ENCODE data around the gene ADARB2. TPM values are rescaled to one million over a fixed set of nuclear protein-coding genes. Genes with fewer than 3 reads are reported as not detected.
A peak's percentile ranks its signal among the peaks of the same experiment; 100 is the strongest.

The ADARB2 gene
- total and polyA plus RNA-seq, 5 donors from 2014 or later = 0.27 to 2.9 (median 0.69) TPM; not detected in 1

DNA sequence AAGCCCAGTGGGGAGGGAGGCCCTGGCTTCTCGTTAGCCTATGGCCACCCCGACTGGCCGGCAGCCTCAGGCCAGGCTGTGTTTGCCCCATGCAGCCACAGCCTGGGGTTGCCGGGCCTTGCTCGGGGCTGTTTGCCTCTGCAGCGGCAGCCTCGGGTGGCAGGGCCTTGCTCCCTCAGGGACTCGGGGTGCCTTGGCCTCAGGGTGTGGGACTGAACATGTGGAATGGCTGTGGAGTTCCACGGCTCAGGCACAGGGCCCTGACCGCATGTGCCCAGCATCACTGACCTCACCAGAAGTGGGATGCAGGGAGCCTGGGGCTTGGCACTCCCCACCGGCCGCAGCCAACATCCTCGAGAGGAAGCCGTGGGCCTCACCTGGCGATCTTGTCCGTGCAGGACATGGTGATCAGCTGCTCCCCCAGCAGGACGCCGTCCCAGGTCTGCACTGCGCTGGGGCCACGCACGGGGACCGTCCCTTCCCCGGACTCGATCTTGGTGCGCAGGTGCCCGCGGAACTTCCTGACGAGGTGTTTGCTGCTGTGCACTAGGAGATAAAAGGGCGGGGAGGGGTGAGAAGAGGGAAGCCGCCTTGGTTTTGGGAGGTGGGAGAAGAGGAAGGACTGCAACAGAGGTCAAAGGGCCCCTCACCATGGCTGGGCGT, 520.6 kb downstream of the ADARB2 start:
- no peaks in the 10 kb centered on the region for H3K4me1 ChIP-seq (ENCODE audit: control insufficient read depth, insufficient read depth, low read length, poor library complexity, severe bottlenecking)
- Mint-ChIP-seq H3K27me3 (no peaks in the 10 kb centered on the region), H3K27ac (no peak overlapping the region), H3K36me3 (no peaks in the 10 kb centered on the region), H3K9me3 (peaks cover 0 to 1% (median 0%) of the 10 kb centered on the region in 7 donors), H3K4me1 (no peaks in the 10 kb centered on the region), H3K4me3 (no peak overlapping the region)
- DNase-seq = no peak
- H3K27me3 ChIP-seq (ENCODE audit: control insufficient read depth, insufficient read depth, low read length) = no peaks in the 10 kb centered on the region
- H3K36me3 ChIP-seq (ENCODE audit: control insufficient read depth, insufficient read depth, low read length) = no peaks in the 10 kb centered on the region
- no peak overlapping the region for H3K27ac ChIP-seq (ENCODE audit: insufficient read depth, low read length, poor library complexity, severe bottlenecking)
- H3K9me3 ChIP-seq (ENCODE audit: control insufficient read depth in 2 of 2, low read length in 2 of 2) = no peaks in the 10 kb centered on the region
- no peak overlapping the region for H3K4me3 ChIP-seq (ENCODE audit: low read depth, low read length)
- no peak for ATAC-seq (ENCODE audit: low read depth in 2 of 2)

DNA sequence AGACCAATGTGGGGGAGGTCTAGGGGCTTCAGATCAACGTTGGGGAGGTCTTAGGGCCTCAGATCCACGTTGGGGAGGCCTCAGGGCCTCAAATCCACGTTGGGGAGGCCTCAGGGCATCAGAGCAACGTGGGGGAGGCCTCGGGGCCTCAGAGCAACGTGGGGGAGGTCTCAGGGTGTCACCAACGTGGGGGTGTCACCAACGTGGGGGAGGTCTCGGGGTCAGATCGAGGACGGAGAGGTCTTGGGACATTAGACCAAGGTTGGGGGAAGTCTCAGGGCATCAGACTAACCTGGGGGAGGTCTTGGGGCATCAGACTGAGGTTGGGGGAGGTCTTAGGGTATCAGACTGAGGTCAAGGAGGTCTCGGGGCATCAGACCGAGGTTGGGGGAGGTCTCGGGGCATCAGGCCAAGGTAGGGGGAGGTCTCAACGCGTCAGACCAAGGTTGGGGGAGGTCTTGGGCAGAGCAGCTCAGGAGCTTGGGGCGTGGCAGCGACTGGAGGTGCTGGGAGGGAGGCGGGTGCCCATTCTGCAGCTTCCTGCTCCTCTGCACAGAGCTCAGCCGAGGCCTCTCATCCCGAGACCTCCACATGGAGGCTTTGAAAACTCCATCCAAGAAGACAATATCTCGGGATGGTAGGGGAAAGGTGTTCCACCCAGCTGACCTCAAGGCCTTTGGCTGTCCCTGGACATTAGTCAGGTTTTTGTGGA, 521.3 kb downstream of the ADARB2 start:
- Histone ChIP-seq H3K27ac (ENCODE audit: insufficient read depth, low read length, poor library complexity, severe bottlenecking) (no peak overlapping the region), H3K9me3 (ENCODE audit: control insufficient read depth in 2 of 2, low read length in 2 of 2) (no peaks in the 10 kb centered on the region), H3K4me1 (ENCODE audit: control insufficient read depth, insufficient read depth, low read length, poor library complexity, severe bottlenecking) (no peaks in the 10 kb centered on the region), H3K36me3 (ENCODE audit: control insufficient read depth, insufficient read depth, low read length) (no peaks in the 10 kb centered on the region), H3K4me3 (ENCODE audit: low read depth, low read length) (no peak overlapping the region), H3K27me3 (ENCODE audit: control insufficient read depth, insufficient read depth, low read length) (no peaks in the 10 kb centered on the region)
- Mint-ChIP-seq H3K36me3 (no peaks in the 10 kb centered on the region), H3K9me3 (peaks cover 0 to 1% (median 0%) of the 10 kb centered on the region in 7 donors), H3K4me1 (no peaks in the 10 kb centered on the region), H3K4me3 (no peak overlapping the region), H3K27me3 (no peaks in the 10 kb centered on the region), H3K27ac (no peak overlapping the region)
- DNase-seq (no peak), ATAC-seq (ENCODE audit: low read depth in 2 of 2) (no peak)

DNA sequence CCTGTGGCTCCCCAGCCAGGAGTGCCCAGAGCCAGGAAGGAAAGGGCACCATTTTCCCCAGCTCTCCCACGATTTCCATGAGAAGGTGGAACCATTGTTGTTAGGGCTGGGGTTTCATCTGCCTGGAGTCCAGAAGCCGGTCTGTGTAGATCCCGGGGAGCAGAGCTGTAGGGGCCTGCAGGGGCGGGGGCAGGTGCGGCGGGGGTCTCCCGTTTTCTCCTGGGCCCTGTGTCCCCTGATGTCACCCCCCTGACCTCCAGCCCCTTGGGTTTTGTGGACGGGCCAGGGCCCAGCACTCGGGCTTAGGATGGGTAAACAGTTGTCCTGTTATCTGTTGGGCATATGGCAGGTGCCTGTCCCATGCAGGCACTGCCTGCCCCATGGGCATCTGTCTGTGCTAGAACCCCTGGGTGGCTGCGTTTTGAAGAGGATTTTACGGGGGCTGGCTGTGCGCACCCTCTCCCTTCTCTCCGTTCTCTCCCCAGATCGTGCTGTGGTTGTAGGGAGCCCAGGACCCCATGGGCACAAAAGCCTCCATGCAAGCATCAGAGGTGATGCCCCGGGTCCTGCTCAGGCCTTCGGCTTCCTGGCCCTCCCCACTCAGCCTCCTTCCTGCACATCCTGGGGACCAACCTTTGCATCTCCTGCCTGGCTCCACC, 522.3 kb downstream of the ADARB2 start:
- Histone ChIP-seq H3K4me1 (ENCODE audit: control insufficient read depth, insufficient read depth, low read length, poor library complexity, severe bottlenecking) (no peaks in the 10 kb centered on the region), H3K4me3 (ENCODE audit: low read depth, low read length) (no peak overlapping the region), H3K36me3 (ENCODE audit: control insufficient read depth, insufficient read depth, low read length) (no peaks in the 10 kb centered on the region), H3K27ac (ENCODE audit: insufficient read depth, low read length, poor library complexity, severe bottlenecking) (no peak overlapping the region), H3K27me3 (ENCODE audit: control insufficient read depth, insufficient read depth, low read length) (no peaks in the 10 kb centered on the region), H3K9me3 (ENCODE audit: control insufficient read depth in 2 of 2, low read length in 2 of 2) (no peaks in the 10 kb centered on the region)
- H3K4me3 Mint-ChIP-seq = no peak overlapping the region
- ATAC-seq (ENCODE audit: low read depth in 2 of 2) = no peak
- no peak for DNase-seq
- no peaks in the 10 kb centered on the region for H3K27me3 Mint-ChIP-seq
- H3K9me3 Mint-ChIP-seq = peaks cover 0 to 1% (median 0%) of the 10 kb centered on the region in 7 donors
- no peaks in the 10 kb centered on the region for H3K36me3 Mint-ChIP-seq
- no peaks in the 10 kb centered on the region for H3K4me1 Mint-ChIP-seq
- H3K27ac Mint-ChIP-seq = no peak overlapping the region

DNA sequence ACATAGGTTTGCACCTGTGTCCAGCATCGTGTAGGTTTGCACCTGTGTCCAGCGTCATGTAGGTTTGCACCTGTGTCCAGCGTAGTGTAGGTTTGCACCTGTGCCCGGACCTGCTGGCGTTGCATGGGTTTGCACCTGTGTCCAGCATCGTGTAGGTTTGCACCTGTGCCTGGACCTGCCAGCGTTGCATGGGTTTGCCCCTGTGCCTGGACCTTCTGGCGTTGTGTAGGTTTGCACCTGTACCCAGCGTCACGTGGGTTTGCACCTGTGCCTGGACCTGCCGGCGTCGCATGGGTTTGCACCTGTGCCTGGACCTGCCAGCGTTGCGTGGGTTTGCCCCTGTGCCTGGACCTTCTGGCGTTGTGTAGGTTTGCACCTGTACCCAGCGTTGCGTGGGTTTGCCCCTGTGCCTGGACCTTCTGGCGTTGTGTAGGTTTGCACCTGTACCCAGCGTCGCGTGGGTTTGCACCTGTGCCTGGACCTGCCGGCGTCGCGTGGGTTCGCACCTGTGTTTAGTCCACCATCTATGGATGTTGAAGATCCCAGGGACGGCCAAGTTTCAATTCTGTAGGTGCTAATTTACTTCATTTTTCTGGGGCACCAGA, 523.2 kb downstream of the ADARB2 start:
- H3K27ac Mint-ChIP-seq = no peak overlapping the region
- DNase-seq (no peak), ATAC-seq (ENCODE audit: low read depth in 2 of 2) (no peak)
- H3K4me3 Mint-ChIP-seq = no peak overlapping the region
- no peaks in the 10 kb centered on the region for H3K4me1 Mint-ChIP-seq
- no peaks in the 10 kb centered on the region for H3K36me3 Mint-ChIP-seq
- H3K27me3 Mint-ChIP-seq = no peaks in the 10 kb centered on the region
- Histone ChIP-seq H3K4me1 (ENCODE audit: control insufficient read depth, insufficient read depth, low read length, poor library complexity, severe bottlenecking) (no peaks in the 10 kb centered on the region), H3K27ac (ENCODE audit: insufficient read depth, low read length, poor library complexity, severe bottlenecking) (no peak overlapping the region), H3K4me3 (ENCODE audit: low read depth, low read length) (no peak overlapping the region), H3K9me3 (ENCODE audit: control insufficient read depth in 2 of 2, low read length in 2 of 2) (no peaks in the 10 kb centered on the region), H3K36me3 (ENCODE audit: control insufficient read depth, insufficient read depth, low read length) (no peaks in the 10 kb centered on the region), H3K27me3 (ENCODE audit: control insufficient read depth, insufficient read depth, low read length) (no peaks in the 10 kb centered on the region)
- peaks cover 0 to 1% (median 0%) of the 10 kb centered on the region in 7 donors for H3K9me3 Mint-ChIP-seq

DNA sequence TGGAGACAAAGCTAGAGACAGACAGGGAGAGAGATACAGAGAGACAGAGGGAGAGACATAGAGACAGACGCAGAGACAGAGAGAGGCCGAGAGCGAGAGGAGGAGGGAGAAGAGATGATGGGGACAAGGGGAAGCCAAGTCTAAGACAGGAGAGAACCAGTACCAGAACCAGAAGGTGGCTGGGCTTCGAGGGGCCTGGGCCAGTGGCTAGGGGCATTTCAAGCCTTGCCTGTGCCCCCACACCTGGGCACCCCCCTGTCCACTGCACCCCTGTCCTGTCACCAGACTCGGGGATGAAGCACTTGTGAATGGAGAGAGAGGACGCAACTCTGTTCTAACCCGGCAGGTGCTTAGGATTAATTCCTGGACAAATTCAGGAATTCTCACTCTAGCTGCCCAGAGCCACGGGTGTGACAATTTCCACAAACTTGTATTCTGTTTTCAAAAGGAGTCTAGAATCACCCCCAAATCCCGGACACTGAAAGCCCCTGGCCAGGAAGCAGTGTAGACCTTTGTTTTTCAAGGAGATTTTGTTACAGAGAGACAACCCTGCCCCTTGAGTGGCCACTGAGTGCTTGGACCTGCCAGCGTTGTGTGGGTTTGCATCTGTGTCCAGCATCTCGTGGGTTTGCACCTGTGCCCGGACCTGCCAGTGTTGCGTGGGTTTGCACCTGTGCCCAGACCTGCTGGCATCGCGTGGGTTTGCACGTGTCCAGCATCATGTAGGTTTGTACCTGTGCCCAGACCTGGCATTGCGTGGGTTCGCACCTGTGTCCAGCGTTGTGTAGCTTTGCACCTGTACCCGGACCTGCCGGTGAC, 523.9 kb downstream of the ADARB2 start:
- Mint-ChIP-seq H3K9me3 (no peaks in the 10 kb centered on the region), H3K27ac (peak overlapping the region in 1 of 3 donors; percentile 90), H3K4me1 (no peaks in the 10 kb centered on the region), H3K36me3 (no peaks in the 10 kb centered on the region), H3K4me3 (no peak overlapping the region), H3K27me3 (no peaks in the 10 kb centered on the region)
- Histone ChIP-seq H3K27ac (ENCODE audit: insufficient read depth, low read length, poor library complexity, severe bottlenecking) (no peak overlapping the region), H3K27me3 (ENCODE audit: control insufficient read depth, insufficient read depth, low read length) (no peaks in the 10 kb centered on the region), H3K36me3 (ENCODE audit: control insufficient read depth, insufficient read depth, low read length) (no peaks in the 10 kb centered on the region), H3K9me3 (ENCODE audit: control insufficient read depth in 2 of 2, low read length in 2 of 2) (no peaks in the 10 kb centered on the region), H3K4me3 (ENCODE audit: low read depth, low read length) (no peak overlapping the region), H3K4me1 (ENCODE audit: control insufficient read depth, insufficient read depth, low read length, poor library complexity, severe bottlenecking) (no peaks in the 10 kb centered on the region)
- ATAC-seq (ENCODE audit: low read depth in 2 of 2) (no peak), DNase-seq (no peak)

- Mint-ChIP-seq H3K4me1 (no peaks in the 10 kb centered on the region), H3K4me3 (no peak overlapping the region), H3K9me3 (no peaks in the 10 kb centered on the region), H3K27ac (no peak overlapping the region), H3K27me3 (no peaks in the 10 kb centered on the region), H3K36me3 (no peaks in the 10 kb centered on the region)
- ATAC-seq (ENCODE audit: low read depth in 2 of 2) (no peak), DNase-seq (no peak)
- no peaks in the 10 kb centered on the region for H3K4me1 ChIP-seq (ENCODE audit: control insufficient read depth, insufficient read depth, low read length, poor library complexity, severe bottlenecking)
- H3K27ac ChIP-seq (ENCODE audit: insufficient read depth, low read length, poor library complexity, severe bottlenecking) = no peak overlapping the region
- no peak overlapping the region for H3K4me3 ChIP-seq (ENCODE audit: low read depth, low read length)
- H3K9me3 ChIP-seq (ENCODE audit: control insufficient read depth in 2 of 2, low read length in 2 of 2) = no peaks in the 10 kb centered on the region
- no peaks in the 10 kb centered on the region for H3K36me3 ChIP-seq (ENCODE audit: control insufficient read depth, insufficient read depth, low read length)
- H3K27me3 ChIP-seq (ENCODE audit: control insufficient read depth, insufficient read depth, low read length) = no peaks in the 10 kb centered on the region
Observed at GRCh38 chr10:1212571-1213141, 524.7 kb downstream of the ADARB2 start.
